ENCODE results near the gene HINT2.

GRCh38 chr9:35791297-35791921, 23.4 kb downstream of the HINT2 start, which contains the start of gene NPR2:
- no peak for TF ChIP-seq CTCF (IDR thresholded peaks at IDR 0.05)
- TF ChIP-seq POLR2A (IDR thresholded peaks at IDR 0.05): no peak
- no peak for TF ChIP-seq POLR2AphosphoS5 (IDR thresholded peaks at IDR 0.05)
